Measurements from ENCODE around the gene KCNQ1.

GRCh38 chr11:2698386-2699184, 253.8 kb downstream of the KCNQ1 start:
- no peak for TF ChIP-seq EZH2phosphoT487 (IDR thresholded peaks at IDR 0.05; ENCODE audit: insufficient read depth, low read depth)
- TF ChIP-seq EZH2 (IDR thresholded peaks at IDR 0.05; ENCODE audit: insufficient read depth, poor library complexity, severe bottlenecking) = no peak
